ENCODE measurements around the gene RBP2. TPM values are rescaled to one million over a fixed set of nuclear protein-coding genes. Genes with fewer than 3 reads are reported as not detected.

Gene RBP2
- total RNA-seq, 2 donors from 2014 or later = not detected

DNA sequence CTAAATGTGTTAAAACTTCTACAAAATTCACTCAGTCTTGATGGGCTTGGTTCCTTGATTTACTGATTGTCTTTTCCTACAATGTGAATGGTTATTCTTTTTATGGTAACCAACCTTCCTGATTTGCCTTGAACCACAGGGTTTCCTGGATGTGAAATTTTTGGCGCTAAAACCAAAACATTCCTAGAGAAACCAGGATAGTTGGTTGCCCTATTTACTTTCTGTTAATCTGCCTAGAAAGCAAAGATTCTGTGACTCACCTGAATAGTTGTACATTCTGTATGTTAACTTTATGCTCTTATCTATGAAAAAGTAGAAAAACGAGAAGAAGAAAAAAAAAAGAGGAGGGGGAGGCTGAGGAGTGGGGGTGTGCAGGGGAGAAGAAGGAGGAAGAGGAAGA is 23.2 kb upstream of the RBP2 start:
- Histone ChIP-seq H3K36me3 (no peaks in the 10 kb centered on the region), H3K27me3 (replicated peaks; ENCODE audit: insufficient read depth) (no peaks in the 10 kb centered on the region), H3K4me3 (no peak overlapping the region), H3K9me3 (peaks cover 4% of the 10 kb centered on the region), H3K4me1 (ENCODE audit: control insufficient read depth in 1 of 2, low read depth in 2 of 2) (no peaks in the 10 kb centered on the region), H3K27ac (no peak overlapping the region)
- ATAC-seq (ENCODE audit: insufficient number of reproducible peaks, low FRiP score, low read depth) (no peak), DNase-seq (ENCODE audit: low spot score) (no peak)
- TF ChIP-seq, protein P1, sequence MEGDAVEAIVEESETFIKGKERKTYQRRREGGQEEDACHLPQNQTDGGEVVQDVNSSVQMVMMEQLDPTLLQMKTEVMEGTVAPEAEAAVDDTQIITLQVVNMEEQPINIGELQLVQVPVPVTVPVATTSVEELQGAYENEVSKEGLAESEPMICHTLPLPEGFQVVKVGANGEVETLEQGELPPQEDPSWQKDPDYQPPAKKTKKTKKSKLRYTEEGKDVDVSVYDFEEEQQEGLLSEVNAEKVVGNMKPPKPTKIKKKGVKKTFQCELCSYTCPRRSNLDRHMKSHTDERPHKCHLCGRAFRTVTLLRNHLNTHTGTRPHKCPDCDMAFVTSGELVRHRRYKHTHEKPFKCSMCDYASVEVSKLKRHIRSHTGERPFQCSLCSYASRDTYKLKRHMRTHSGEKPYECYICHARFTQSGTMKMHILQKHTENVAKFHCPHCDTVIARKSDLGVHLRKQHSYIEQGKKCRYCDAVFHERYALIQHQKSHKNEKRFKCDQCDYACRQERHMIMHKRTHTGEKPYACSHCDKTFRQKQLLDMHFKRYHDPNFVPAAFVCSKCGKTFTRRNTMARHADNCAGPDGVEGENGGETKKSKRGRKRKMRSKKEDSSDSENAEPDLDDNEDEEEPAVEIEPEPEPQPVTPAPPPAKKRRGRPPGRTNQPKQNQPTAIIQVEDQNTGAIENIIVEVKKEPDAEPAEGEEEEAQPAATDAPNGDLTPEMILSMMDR (IDR thresholded peaks at IDR 0.05) = no peak

DNA sequence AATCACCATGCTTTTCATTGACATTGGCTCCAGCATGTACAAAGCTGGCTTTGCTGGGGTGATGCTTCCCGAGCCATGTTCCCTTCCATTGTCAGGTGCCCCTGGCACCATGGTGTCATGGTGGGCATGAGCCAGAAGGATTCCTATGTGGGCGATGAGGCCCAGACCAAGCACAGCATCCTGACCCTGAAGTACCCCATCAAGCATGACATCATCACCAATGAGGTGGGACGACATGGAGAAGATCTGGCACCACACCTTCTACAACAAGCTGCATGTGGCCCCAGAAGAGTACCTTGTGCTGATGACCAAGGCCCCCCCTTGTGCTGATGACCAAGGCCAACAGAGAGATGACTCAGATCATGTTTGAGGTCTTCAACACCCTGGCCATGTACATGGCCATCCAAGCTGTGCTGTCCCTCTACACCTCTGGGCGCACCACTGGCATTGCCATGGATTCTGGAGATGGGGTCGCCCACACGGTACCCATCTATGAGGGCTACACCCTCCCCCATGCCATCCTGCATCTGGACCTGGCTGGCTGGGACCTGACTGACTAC is 17.6 kb upstream of the RBP2 start:
- H3K9me3 ChIP-seq = peaks cover 4% of the 10 kb centered on the region
- ATAC-seq (ENCODE audit: insufficient number of reproducible peaks, low FRiP score, low read depth) (no peak), DNase-seq (ENCODE audit: low spot score) (no peak)
- TF ChIP-seq, protein P1 (IDR thresholded peaks at IDR 0.05) = no peak
- H3K36me3 ChIP-seq = no peaks in the 10 kb centered on the region
- H3K4me3 ChIP-seq = no peak overlapping the region
- H3K27me3 ChIP-seq (replicated peaks; ENCODE audit: insufficient read depth) = no peaks in the 10 kb centered on the region
- peaks cover 0 to 9% of the 10 kb centered on the region in 2 donors for H3K4me1 ChIP-seq (ENCODE audit: control insufficient read depth in 1 of 2, low read depth in 2 of 2)
- H3K27ac ChIP-seq = no peak overlapping the region

GRCh38 chr3:139491966-139492365 is 15.7 kb upstream of the RBP2 start:
- H3K27me3 ChIP-seq (replicated peaks; ENCODE audit: insufficient read depth) = no peaks in the 10 kb centered on the region
- H3K9me3 ChIP-seq = peaks cover 4% of the 10 kb centered on the region
- H3K36me3 ChIP-seq = no peaks in the 10 kb centered on the region
- H3K4me1 ChIP-seq (ENCODE audit: control insufficient read depth in 1 of 2, low read depth in 2 of 2) = peaks cover 0 to 9% of the 10 kb centered on the region in 2 donors
- no peak for DNase-seq (ENCODE audit: low spot score)
- ATAC-seq (ENCODE audit: insufficient number of reproducible peaks, low FRiP score, low read depth) = no peak
- TF ChIP-seq, protein P1 (IDR thresholded peaks at IDR 0.05) = no peak
- H3K4me3 ChIP-seq = no peak overlapping the region
- H3K27ac ChIP-seq = no peak overlapping the region

DNA sequence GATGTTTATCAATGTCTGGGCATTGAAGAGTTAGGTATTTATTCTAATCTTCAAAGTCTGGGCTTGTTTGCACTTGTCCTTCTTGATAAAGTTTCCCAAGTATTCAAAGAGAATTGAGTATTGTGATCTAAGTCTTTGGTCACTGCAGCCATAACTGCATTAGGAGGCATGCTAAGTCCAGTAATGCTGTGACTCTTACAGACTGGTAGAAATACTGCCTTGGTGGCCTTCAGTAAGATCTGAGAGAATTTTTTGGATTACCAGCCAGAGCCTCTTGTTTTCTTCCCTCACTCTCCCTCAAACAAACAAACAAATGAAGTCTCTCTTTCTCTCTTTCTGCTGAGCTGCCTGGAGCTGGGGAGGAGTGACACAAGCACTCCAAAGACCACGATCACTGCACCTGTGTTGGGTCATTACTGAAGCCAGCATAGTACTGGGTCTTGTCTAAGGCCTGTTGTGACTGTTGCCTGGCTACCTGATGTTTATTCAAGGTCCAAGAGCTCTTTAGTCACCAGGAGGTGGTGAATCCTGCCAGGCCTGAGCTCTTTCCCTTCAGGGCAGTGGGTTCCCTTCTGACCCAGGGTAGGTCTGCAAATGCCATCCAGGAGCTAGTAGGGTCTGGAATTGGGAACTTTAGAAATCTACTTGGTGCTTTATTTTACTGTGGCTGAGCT is 14.8 kb upstream of the RBP2 start:
- Histone ChIP-seq H3K27ac (no peak overlapping the region), H3K4me1 (ENCODE audit: control insufficient read depth in 1 of 2, low read depth in 2 of 2) (peaks cover 0 to 9% of the 10 kb centered on the region in 2 donors), H3K36me3 (no peaks in the 10 kb centered on the region), H3K4me3 (no peak overlapping the region), H3K27me3 (replicated peaks; ENCODE audit: insufficient read depth) (no peaks in the 10 kb centered on the region), H3K9me3 (peaks cover 4% of the 10 kb centered on the region)
- DNase-seq (ENCODE audit: low spot score) = no peak
- TF ChIP-seq, protein P1 (IDR thresholded peaks at IDR 0.05) = no peak
- ATAC-seq (ENCODE audit: insufficient number of reproducible peaks, low FRiP score, low read depth) = no peak

- H3K27me3 ChIP-seq (replicated peaks; ENCODE audit: insufficient read depth) = no peaks in the 10 kb centered on the region
- TF ChIP-seq, protein P1 (IDR thresholded peaks at IDR 0.05) = no peak
- H3K4me3 ChIP-seq = no peak overlapping the region
- no peaks in the 10 kb centered on the region for H3K4me1 ChIP-seq (ENCODE audit: control insufficient read depth in 1 of 2, low read depth in 2 of 2)
- DNase-seq (ENCODE audit: low spot score) = no peak
- no peak overlapping the region for H3K27ac ChIP-seq
- H3K36me3 ChIP-seq = no peaks in the 10 kb centered on the region
- ATAC-seq (ENCODE audit: insufficient number of reproducible peaks, low FRiP score, low read depth) = no peak
- H3K9me3 ChIP-seq = no peaks in the 10 kb centered on the region
These were observed 5.9 kb upstream of the RBP2 start for GRCh38 chr3:139482206-139482605.

Data from thoracic aorta (tissue), 2 donors.